Measurements from ENCODE around the gene SIX1.

GRCh38 chr14:60636879-60637478 is 12.3 kb downstream of the SIX1 start:
- TF ChIP-seq POLR2A (IDR thresholded peaks at IDR 0.05) = no peak
- TF ChIP-seq, protein P1, sequence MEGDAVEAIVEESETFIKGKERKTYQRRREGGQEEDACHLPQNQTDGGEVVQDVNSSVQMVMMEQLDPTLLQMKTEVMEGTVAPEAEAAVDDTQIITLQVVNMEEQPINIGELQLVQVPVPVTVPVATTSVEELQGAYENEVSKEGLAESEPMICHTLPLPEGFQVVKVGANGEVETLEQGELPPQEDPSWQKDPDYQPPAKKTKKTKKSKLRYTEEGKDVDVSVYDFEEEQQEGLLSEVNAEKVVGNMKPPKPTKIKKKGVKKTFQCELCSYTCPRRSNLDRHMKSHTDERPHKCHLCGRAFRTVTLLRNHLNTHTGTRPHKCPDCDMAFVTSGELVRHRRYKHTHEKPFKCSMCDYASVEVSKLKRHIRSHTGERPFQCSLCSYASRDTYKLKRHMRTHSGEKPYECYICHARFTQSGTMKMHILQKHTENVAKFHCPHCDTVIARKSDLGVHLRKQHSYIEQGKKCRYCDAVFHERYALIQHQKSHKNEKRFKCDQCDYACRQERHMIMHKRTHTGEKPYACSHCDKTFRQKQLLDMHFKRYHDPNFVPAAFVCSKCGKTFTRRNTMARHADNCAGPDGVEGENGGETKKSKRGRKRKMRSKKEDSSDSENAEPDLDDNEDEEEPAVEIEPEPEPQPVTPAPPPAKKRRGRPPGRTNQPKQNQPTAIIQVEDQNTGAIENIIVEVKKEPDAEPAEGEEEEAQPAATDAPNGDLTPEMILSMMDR (IDR thresholded peaks at IDR 0.05 in 8 of 11, conservative IDR thresholded peaks at IDR 0.05 in 3 of 11) = no peak

Data from spleen (tissue), 7 donors.